HepG2 (cell line): ENCODE data around the gene SLC29A1. TPM values are rescaled to one million over a fixed set of nuclear protein-coding genes. Genes with fewer than 3 reads are reported as not detected.

Experiments used
- ATAC-seq: fragments of 200-7000 bp; cut with Tn5 transposase; 3 replicates; pipeline ENCODE4 v1.9.1; 2020; ENCODE audit warnings: mild to moderate bottlenecking, moderate library complexity
- BruUV-seq: library from RNA; stranded (reverse); fragments of 400-500 nt; replicated peaks from 2 replicates; lab custom pipeline; 2021; lab: Mats Ljungman, UMichigan
- CTCF ChIA-PET: fragments of 300-600 bp; formaldehyde crosslinking; extraction: SDS; loops from one replicate; lab custom pipeline; 2021; ENCODE audit warnings: low total read pairs, inconsistent platforms, low intra/inter-chr PET ratio; lab: Yijun Ruan, JAX
- POLR2A ChIA-PET: fragments of 350-600 bp; sonication (Branson Sonifier 250); formaldehyde crosslinking; loops from one replicate; lab custom pipeline; 2020; ENCODE audit warnings: antibody characterized with exemption, inconsistent platforms; lab: Yijun Ruan, JAX
- DNase-seq: peaks from one replicate; pipeline ENCODE4 v3.0.0-alpha.2; 2015; ENCODE audit warnings: low spot score
- FAIRE-seq: peaks from 3 replicates; lab custom pipeline; 2011; peaks lifted over from hg19 to GRCh38; lab: Jason Lieb, UNC
- H2AFZ ChIP-seq: one replicate; pipeline ENCODE4 v1.6.1; 2011; ENCODE audit warnings: low read length, inconsistent platforms
- H3K27ac ChIP-seq: fragments of 300-600 bp; 3 replicates; pipeline ENCODE4 v1.8.0; 2011; ENCODE audit warnings: mixed run types, mild to moderate bottlenecking, mixed read lengths, low read length, inconsistent platforms; ENCODE audit not compliant: insufficient read depth; ENCODE audit errors: extremely low read length
- H3K27me3 ChIP-seq, 2 experiments: fragments of 200-600 bp in 1 of 2; 2 replicates in 1 of 2; 3 replicates in 1 of 2; pipeline versions ENCODE4 v1.6.0 to v1.8.0; 2011; ENCODE audit warnings: low read length in 2 of 2, mild to moderate bottlenecking in 2 of 2, moderate library complexity in 2 of 2, inconsistent platforms in 1 of 2; ENCODE audit not compliant: insufficient read depth in 2 of 2, control insufficient read depth in 1 of 2
- H3K36me3 ChIP-seq, 2 experiments: fragments of 200-600 bp in 1 of 2; replicated peaks in 1 of 2; 2 replicates in 1 of 2; 3 replicates in 1 of 2; pipeline versions ENCODE4 v1.5.1 to v1.8.0; 2011; ENCODE audit warnings: low read length in 2 of 2, inconsistent platforms in 1 of 2; ENCODE audit not compliant: insufficient read depth in 2 of 2, control insufficient read depth in 1 of 2
- H3K4me1 ChIP-seq: 2 replicates; pipeline ENCODE4 v1.5.1; 2012; ENCODE audit warnings: low read length, inconsistent platforms; ENCODE audit not compliant: insufficient read depth
- H3K4me2 ChIP-seq: 2 replicates; pipeline ENCODE4 v1.6.0; 2011; ENCODE audit warnings: low read depth, low read length, inconsistent platforms
- H3K4me3 ChIP-seq, 3 experiments: fragments of 200-600 bp in 1 of 3; sonication (generic), shearing (Covaris generic) in 1 of 3; replicated peaks in 1 of 3; 2 replicates each; pipeline ENCODE4 v1.5.1; 2011 to 2016; ENCODE audit warnings: low read length in 3 of 3, inconsistent platforms in 2 of 3, low read depth in 2 of 3, mild to moderate bottlenecking in 2 of 3, control low read depth in 1 of 3, mixed read lengths in 1 of 3; ENCODE audit not compliant: insufficient read depth in 1 of 3
- H3K79me2 ChIP-seq: one replicate; pipeline ENCODE4 v1.6.1; 2011; ENCODE audit warnings: low read length, inconsistent platforms; ENCODE audit not compliant: insufficient read depth
- H3K9ac ChIP-seq: 2 replicates; pipeline ENCODE4 v1.6.0; 2011; ENCODE audit warnings: mild to moderate bottlenecking, low read depth, low read length, inconsistent platforms; ENCODE audit not compliant: insufficient read depth
- H3K9me3 ChIP-seq: 2 replicates; pipeline ENCODE4 v1.5.1; 2012; ENCODE audit warnings: mild to moderate bottlenecking, low read length
- H4K20me1 ChIP-seq: 2 replicates; pipeline ENCODE4 v1.6.0; 2011; ENCODE audit warnings: inconsistent platforms, mild to moderate bottlenecking, low read length, moderate library complexity; ENCODE audit not compliant: insufficient read depth
- FOXP1 ChIP-seq, 2 experiments: fragments of 450-650 bp in 1 of 2; IDR thresholded peaks; 2 replicates each; pipeline ENCODE4 v1.6.1; 2017 to 2018; ENCODE audit warnings: antibody characterized with exemption in 1 of 2
- ISL2 ChIP-seq: sonication (generic); formaldehyde crosslinking; IDR thresholded peaks from 2 replicates; pipeline ENCODE4 v1.5.0; 2020; ENCODE audit warnings: missing genetic modification reagents
- KDM5A ChIP-seq: fragments of 200-600 bp; sonication (generic); IDR thresholded peaks from 2 replicates; pipeline ENCODE4 v1.7.0; 2018; ENCODE audit warnings: antibody characterized with exemption, mild to moderate bottlenecking, low read length, borderline replicate concordance
- NFKBIZ ChIP-seq: IDR thresholded peaks from 2 replicates; pipeline ENCODE4 v1.6.1; 2018; ENCODE audit warnings: missing genetic modification reagents, missing compliant biosample characterization
- ZNF143 ChIP-seq: sonication (generic); formaldehyde crosslinking; IDR thresholded peaks from 2 replicates; pipeline ENCODE4 v1.4.0; 2020; ENCODE audit warnings: missing genetic modification reagents
- ZNF543 ChIP-seq: sonication (generic); formaldehyde crosslinking; IDR thresholded peaks from 2 replicates; pipeline ENCODE4 v1.4.0; 2020; ENCODE audit warnings: mild to moderate bottlenecking, missing genetic modification reagents
- ZNF556 ChIP-seq: sonication (generic); formaldehyde crosslinking; IDR thresholded peaks from 2 replicates; pipeline ENCODE4 v1.4.0; 2020; ENCODE audit warnings: mild to moderate bottlenecking, missing genetic modification reagents, borderline replicate concordance
- ZNF619 ChIP-seq: sonication (generic); formaldehyde crosslinking; IDR thresholded peaks from 2 replicates; pipeline ENCODE4 v1.4.0; 2020; ENCODE audit warnings: mild to moderate bottlenecking, missing genetic modification reagents
- ZNF672 ChIP-seq: sonication (generic); formaldehyde crosslinking; IDR thresholded peaks from 2 replicates; pipeline ENCODE4 v1.8.1; 2022; ENCODE audit warnings: missing genetic modification reagents
- ZNF703 ChIP-seq: sonication (generic); formaldehyde crosslinking; IDR thresholded peaks from 2 replicates; pipeline ENCODE4 v1.5.1; 2020; ENCODE audit warnings: missing genetic modification reagents, mild to moderate bottlenecking, moderate library complexity, borderline replicate concordance
- ZNF839 ChIP-seq: sonication (generic); formaldehyde crosslinking; IDR thresholded peaks from 2 replicates; pipeline ENCODE4 v1.4.0; 2020; ENCODE audit warnings: missing genetic modification reagents, mild to moderate bottlenecking, borderline replicate concordance
- WGBS: methylation state at CpG from one replicate; pipeline ENCODE4 v1.1.6; 2017; ENCODE audit warnings: low lambda C conversion rate; 5-methylcytosine and 5-hydroxymethylcytosine counted together
- in situ Hi-C: cut with HindIII; loops from 2 replicates; pipeline ENCODE4 v1.10.0; 2017; ENCODE audit warnings: low pct_unique_long_range_greater_than_20kb; ENCODE audit not compliant: extremely low pct_ligation_motif_present
- intact Hi-C: fragments of 100-400 bp; cut with micrococcal nuclease; formaldehyde crosslinking; loops from one replicate; pipeline ENCODE4 v1.10.0; 2022; ENCODE audit not compliant: unreplicated experiment
- polyA plus RNA-seq, 8 experiments: library from polyadenylated mRNA; depleted of rRNA in 3 of 8; stranded (reverse) in 7 of 8; unstranded in 1 of 8; fragments of >200 nt; fragmentation: Illumina TruSeq in 4 of 8; extraction: Trizol in 4 of 8; gene quantifications; 2 replicates each; pipeline versions ENCODE4 v1.2.1 to v1.2.3, GENCODE V29; 2011 to 2016; ENCODE audit warnings: low read depth in 4 of 8, missing spikeins in 1 of 8, mixed read lengths in 1 of 8; ENCODE audit not compliant: insufficient read depth in 1 of 8
- total RNA-seq, 5 experiments: library from RNA; depleted of rRNA; stranded (reverse); fragments of >200 nt; fragmentation: Illumina TruSeq; extraction: Trizol; gene quantifications; 2 replicates each; pipeline ENCODE4 v1.2.3, GENCODE V29; 2016; ENCODE audit warnings: low read depth in 1 of 5
- TF ChIP-seq, protein P1 (sequence below): sonication (generic); formaldehyde crosslinking; conservative IDR thresholded peaks from 2 replicates; pipeline ENCODE4 v1.4.0; 2020; ENCODE audit warnings: missing genetic modification reagents
- TF ChIP-seq, protein P2 (sequence below): sonication (generic); formaldehyde crosslinking; IDR thresholded peaks from 2 replicates; pipeline ENCODE4 v1.8.0; 2022; ENCODE audit warnings: mild to moderate bottlenecking, missing genetic modification reagents; ENCODE audit not compliant: insufficient replicate concordance
- TF ChIP-seq, protein P3 (sequence below): sonication (generic); formaldehyde crosslinking; IDR thresholded peaks from 2 replicates; pipeline ENCODE4 v1.5.1; 2020; ENCODE audit warnings: missing genetic modification reagents, mild to moderate bottlenecking, borderline replicate concordance
- TF ChIP-seq, protein P4 (sequence below): sonication (generic); formaldehyde crosslinking; IDR thresholded peaks from 2 replicates; pipeline ENCODE4 v1.4.0; 2020; ENCODE audit warnings: missing genetic modification reagents

Gene SLC29A1
- total and polyA plus RNA-seq, 2 of the 13 experiments (the other 11 are each of a cell fraction or from before 2014, with no cell fraction given): 43.2 to 106 TPM

DNA sequence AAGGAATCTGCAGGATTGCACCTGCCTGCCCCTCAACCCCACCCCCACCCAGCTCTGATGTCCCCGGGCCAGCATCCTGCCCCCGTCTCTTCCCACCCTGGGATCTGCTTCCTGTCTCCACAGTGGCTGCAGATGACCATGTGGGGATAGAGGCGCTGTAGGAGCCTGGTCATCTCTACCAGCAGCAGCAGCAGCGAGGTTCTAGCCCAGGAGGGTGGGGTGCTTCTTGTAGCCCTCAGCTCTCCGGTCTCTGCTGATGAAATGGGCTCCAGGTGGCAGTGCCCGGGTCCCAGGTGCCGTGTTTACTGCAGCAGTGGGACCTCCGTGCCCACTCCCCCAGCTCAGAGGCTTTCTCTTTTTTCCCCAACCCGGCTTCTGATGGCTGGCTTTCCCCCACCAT lies 39.6 kb upstream of the SLC29A1 start:
- WGBS: 22% methylated on average over 6 of the region's 9 CpGs
- H4K20me1 ChIP-seq: no peaks in the 10 kb centered on the region
- peaks cover 63% of the 10 kb centered on the region for H3K4me1 ChIP-seq
- H3K9ac ChIP-seq: no peak overlapping the region
- ChIA-PET POLR2A (interaction anchor here (1.2 to 1.7 kb wide), 2 partner anchors 9 to 62 kb away, joined by 3 to 4 read pairs; partner anchors contain the start of gene HSP90AB1), CTCF (no interaction called here)
- intact Hi-C loops: no loop called here
- in situ Hi-C loops: no loop called here
- no peak overlapping the region for H3K27ac ChIP-seq
- no peak overlapping the region for H2AFZ ChIP-seq
- FAIRE-seq (no peak), DNase-seq (no peak), ATAC-seq (peak; percentile 27; the same call in 2 of the 3 replicates)
- no peak for TF ChIP-seq KDM5A
- TF ChIP-seq, protein P1, sequence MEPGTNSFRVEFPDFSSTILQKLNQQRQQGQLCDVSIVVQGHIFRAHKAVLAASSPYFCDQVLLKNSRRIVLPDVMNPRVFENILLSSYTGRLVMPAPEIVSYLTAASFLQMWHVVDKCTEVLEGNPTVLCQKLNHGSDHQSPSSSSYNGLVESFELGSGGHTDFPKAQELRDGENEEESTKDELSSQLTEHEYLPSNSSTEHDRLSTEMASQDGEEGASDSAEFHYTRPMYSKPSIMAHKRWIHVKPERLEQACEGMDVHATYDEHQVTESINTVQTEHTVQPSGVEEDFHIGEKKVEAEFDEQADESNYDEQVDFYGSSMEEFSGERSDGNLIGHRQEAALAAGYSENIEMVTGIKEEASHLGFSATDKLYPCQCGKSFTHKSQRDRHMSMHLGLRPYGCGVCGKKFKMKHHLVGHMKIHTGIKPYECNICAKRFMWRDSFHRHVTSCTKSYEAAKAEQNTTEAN: no peak
- no peak for TF ChIP-seq ISL2
- no peak for TF ChIP-seq ZNF556 (CRISPR knock-in tag)
- TF ChIP-seq ZNF672: no peak
- TF ChIP-seq, protein P2, sequence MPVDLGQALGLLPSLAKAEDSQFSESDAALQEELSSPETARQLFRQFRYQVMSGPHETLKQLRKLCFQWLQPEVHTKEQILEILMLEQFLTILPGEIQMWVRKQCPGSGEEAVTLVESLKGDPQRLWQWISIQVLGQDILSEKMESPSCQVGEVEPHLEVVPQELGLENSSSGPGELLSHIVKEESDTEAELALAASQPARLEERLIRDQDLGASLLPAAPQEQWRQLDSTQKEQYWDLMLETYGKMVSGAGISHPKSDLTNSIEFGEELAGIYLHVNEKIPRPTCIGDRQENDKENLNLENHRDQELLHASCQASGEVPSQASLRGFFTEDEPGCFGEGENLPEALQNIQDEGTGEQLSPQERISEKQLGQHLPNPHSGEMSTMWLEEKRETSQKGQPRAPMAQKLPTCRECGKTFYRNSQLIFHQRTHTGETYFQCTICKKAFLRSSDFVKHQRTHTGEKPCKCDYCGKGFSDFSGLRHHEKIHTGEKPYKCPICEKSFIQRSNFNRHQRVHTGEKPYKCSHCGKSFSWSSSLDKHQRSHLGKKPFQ (CRISPR knock-in tag): no peak
- TF ChIP-seq ZNF143 (CRISPR knock-in tag): no peak
- no peak for TF ChIP-seq ZNF703
- TF ChIP-seq, protein P3, sequence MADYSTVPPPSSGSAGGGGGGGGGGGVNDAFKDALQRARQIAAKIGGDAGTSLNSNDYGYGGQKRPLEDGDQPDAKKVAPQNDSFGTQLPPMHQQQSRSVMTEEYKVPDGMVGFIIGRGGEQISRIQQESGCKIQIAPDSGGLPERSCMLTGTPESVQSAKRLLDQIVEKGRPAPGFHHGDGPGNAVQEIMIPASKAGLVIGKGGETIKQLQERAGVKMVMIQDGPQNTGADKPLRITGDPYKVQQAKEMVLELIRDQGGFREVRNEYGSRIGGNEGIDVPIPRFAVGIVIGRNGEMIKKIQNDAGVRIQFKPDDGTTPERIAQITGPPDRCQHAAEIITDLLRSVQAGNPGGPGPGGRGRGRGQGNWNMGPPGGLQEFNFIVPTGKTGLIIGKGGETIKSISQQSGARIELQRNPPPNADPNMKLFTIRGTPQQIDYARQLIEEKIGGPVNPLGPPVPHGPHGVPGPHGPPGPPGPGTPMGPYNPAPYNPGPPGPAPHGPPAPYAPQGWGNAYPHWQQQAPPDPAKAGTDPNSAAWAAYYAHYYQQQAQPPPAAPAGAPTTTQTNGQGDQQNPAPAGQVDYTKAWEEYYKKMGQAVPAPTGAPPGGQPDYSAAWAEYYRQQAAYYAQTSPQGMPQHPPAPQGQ (CRISPR knock-in tag): no peak
- TF ChIP-seq, protein P4, sequence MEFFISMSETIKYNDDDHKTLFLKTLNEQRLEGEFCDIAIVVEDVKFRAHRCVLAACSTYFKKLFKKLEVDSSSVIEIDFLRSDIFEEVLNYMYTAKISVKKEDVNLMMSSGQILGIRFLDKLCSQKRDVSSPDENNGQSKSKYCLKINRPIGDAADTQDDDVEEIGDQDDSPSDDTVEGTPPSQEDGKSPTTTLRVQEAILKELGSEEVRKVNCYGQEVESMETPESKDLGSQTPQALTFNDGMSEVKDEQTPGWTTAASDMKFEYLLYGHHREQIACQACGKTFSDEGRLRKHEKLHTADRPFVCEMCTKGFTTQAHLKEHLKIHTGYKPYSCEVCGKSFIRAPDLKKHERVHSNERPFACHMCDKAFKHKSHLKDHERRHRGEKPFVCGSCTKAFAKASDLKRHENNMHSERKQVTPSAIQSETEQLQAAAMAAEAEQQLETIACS (CRISPR knock-in tag): no peak
- TF ChIP-seq ZNF619 (CRISPR knock-in tag): no peak
- no peak for TF ChIP-seq FOXP1 (IDR thresholded peaks at IDR 0.05)
- no peak for TF ChIP-seq FOXP1 (CRISPR knock-in tag; IDR thresholded peaks at IDR 0.05)
- TF ChIP-seq NFKBIZ (CRISPR knock-in tag): no peak
- TF ChIP-seq ZNF839 (CRISPR knock-in tag): no peak
- TF ChIP-seq ZNF543 (CRISPR knock-in tag): no peak
- BruUV-seq: no TSS peak
- H3K79me2 ChIP-seq: no peaks in the 10 kb centered on the region
- no peaks in the 10 kb centered on the region for H3K36me3 ChIP-seq
- H3K4me2 ChIP-seq: no peak overlapping the region
- H3K4me3 ChIP-seq: no peak overlapping the region
- peaks cover 0 to 4% of the 10 kb centered on the region in 2 experiments; a peak in 3 of 5 replicates for H3K27me3 ChIP-seq
- H3K9me3 ChIP-seq: no peaks in the 10 kb centered on the region
